SK-N-SH (cell line): Measurements from ENCODE around the gene BDNF. TPM values are rescaled to one million over a fixed set of nuclear protein-coding genes. Genes with fewer than 3 reads are reported as not detected.
"Not testable (repeated sequence)": the region's sequence is repeated elsewhere in the genome, so short reads cannot be mapped to it uniquely, and the experiment has no call there.

ENCODE experiments used
- CTCF ChIA-PET: fragments of 300-600, 350-600 bp; formaldehyde crosslinking; extraction: SDS; loops from one replicate; lab custom pipeline; 2021; lab: Yijun Ruan, JAX
- POLR2A ChIA-PET: fragments of 350-600 bp; sonication (Branson Sonifier 250); formaldehyde crosslinking; extraction: SDS; loops from one replicate; lab custom pipeline; 2020; ENCODE audit warnings: antibody characterized with exemption, inconsistent platforms; lab: Yijun Ruan, JAX
- DNase-seq: peaks from one replicate; pipeline ENCODE4 v3.0.0; 2012
- H2AFZ ChIP-seq: fragments of 200-600 bp; sonication (generic); 2 replicates; pipeline ENCODE4 v1.8.1; 2016; ENCODE audit warnings: antibody characterized with exemption, mild to moderate bottlenecking, low read depth
- H3F3A ChIP-seq: fragments of 200-600 bp; sonication (generic); replicated peaks from 2 replicates; pipeline ENCODE3; 2016; ENCODE audit warnings: antibody characterized with exemption, mild to moderate bottlenecking; ENCODE audit not compliant: insufficient read depth
- H3K27ac ChIP-seq, 2 experiments: fragments of 200-500 bp in 1 of 2; fragments of 200-600 bp in 1 of 2; sonication (Bioruptor generic) in 1 of 2; sonication (generic), shearing (Covaris generic) in 1 of 2; 2 replicates each; pipeline versions ENCODE4 v1.5.1 to v1.6.1; 2014 to 2016; ENCODE audit warnings: low read depth in 2 of 2, inconsistent platforms in 1 of 2, low read length in 1 of 2, mild to moderate bottlenecking in 1 of 2, mixed read lengths in 1 of 2
- H3K27me3 ChIP-seq: fragments of 200-600 bp; sonication (generic), shearing (Covaris generic); 2 replicates; pipeline ENCODE4 v1.6.1; 2016; ENCODE audit warnings: mixed run types; ENCODE audit not compliant: insufficient read depth
- H3K36me3 ChIP-seq, 2 experiments: fragments of 200-500 bp in 1 of 2; fragments of 200-600 bp in 1 of 2; sonication (Bioruptor generic) in 1 of 2; sonication (generic) in 1 of 2; replicated peaks in 1 of 2; 2 replicates each; pipeline versions ENCODE3 to v1.5.1; 2014 to 2016; ENCODE audit warnings: low read length in 1 of 2, mild to moderate bottlenecking in 1 of 2; ENCODE audit not compliant: insufficient read depth in 2 of 2, control insufficient read depth in 1 of 2
- H3K4me1 ChIP-seq, 2 experiments: fragments of 200-500 bp in 1 of 2; fragments of 200-600 bp in 1 of 2; sonication (Bioruptor generic) in 1 of 2; sonication (generic), shearing (Covaris generic) in 1 of 2; 2 replicates each; pipeline versions ENCODE4 v1.5.1 to v1.6.1; 2014 to 2016; ENCODE audit warnings: low read depth in 1 of 2, low read length in 1 of 2, mixed run types in 1 of 2; ENCODE audit not compliant: insufficient read depth in 2 of 2, control insufficient read depth in 1 of 2
- H3K4me2 ChIP-seq: fragments of 200-600 bp; sonication (generic), shearing (Covaris generic); 2 replicates; pipeline ENCODE4 v1.6.1; 2017; ENCODE audit warnings: mixed run types
- H3K4me3 ChIP-seq, 2 experiments: fragments of 200-500 bp in 1 of 2; fragments of 200-600 bp in 1 of 2; sonication (Bioruptor generic) in 1 of 2; sonication (generic), shearing (Covaris generic) in 1 of 2; 2 replicates each; pipeline versions ENCODE4 v1.5.1 to v1.8.1; 2014 to 2016; ENCODE audit warnings: low read depth in 2 of 2, inconsistent platforms in 1 of 2, low read length in 1 of 2, mild to moderate bottlenecking in 1 of 2, mixed read lengths in 1 of 2, moderate library complexity in 1 of 2
- H3K79me2 ChIP-seq: fragments of 200-600 bp; sonication (generic); 2 replicates; pipeline ENCODE4 v1.8.1; 2017; ENCODE audit warnings: mild to moderate bottlenecking; ENCODE audit not compliant: insufficient read depth
- H3K9ac ChIP-seq: fragments of 200-600 bp; sonication (generic); 2 replicates; pipeline ENCODE4 v1.6.1; 2017; ENCODE audit warnings: mixed run types
- H3K9me2 ChIP-seq: fragments of 200-600 bp; sonication (generic); 2 replicates; pipeline ENCODE4 v1.6.1; 2017; ENCODE audit warnings: mixed run types
- H3K9me3 ChIP-seq: fragments of 200-600 bp; sonication (generic); 2 replicates; pipeline ENCODE4 v1.6.1; 2017; ENCODE audit warnings: mixed run types, mild to moderate bottlenecking, moderate library complexity
- H4K20me1 ChIP-seq: fragments of 200-600 bp; sonication (generic); 2 replicates; pipeline ENCODE4 v1.6.1; 2017; ENCODE audit warnings: mild to moderate bottlenecking, mixed run types; ENCODE audit not compliant: insufficient read depth
- CHD2 ChIP-seq: fragments of 150-350 bp; IDR thresholded peaks from 2 replicates; pipeline ENCODE4 v1.6.1; 2018; ENCODE audit warnings: low read length; ENCODE audit not compliant: partially characterized antibody
- ELF1 ChIP-seq: IDR thresholded peaks from 2 replicates; pipeline ENCODE4 v1.4.0; 2012
- EP300 ChIP-seq, 2 experiments: IDR thresholded peaks; 2 replicates each; pipeline versions ENCODE4 v1.4.0 to v1.6.1; 2012; ENCODE audit warnings: borderline replicate concordance in 1 of 2, low read depth in 1 of 2, low read length in 1 of 2
- FOXJ3 ChIP-seq: sonication (generic); formaldehyde crosslinking; IDR thresholded peaks from 2 replicates; pipeline ENCODE4 v1.5.1; 2020; ENCODE audit warnings: mild to moderate bottlenecking, missing genetic modification reagents
- FOXM1 ChIP-seq: IDR thresholded peaks from 2 replicates; pipeline ENCODE4 v1.4.0; 2012; ENCODE audit warnings: low read depth, mild to moderate bottlenecking
- GABPA ChIP-seq: IDR thresholded peaks from 2 replicates; pipeline ENCODE4 v1.4.0; 2012; ENCODE audit warnings: low read depth, mild to moderate bottlenecking
- JUND ChIP-seq: IDR thresholded peaks from 2 replicates; pipeline ENCODE4 v1.4.0; 2012
- RAD21 ChIP-seq: IDR thresholded peaks from 2 replicates; pipeline ENCODE4 v1.6.1; 2012; ENCODE audit warnings: mild to moderate bottlenecking, low read length
- RXRA ChIP-seq: IDR thresholded peaks from 2 replicates; pipeline ENCODE4 v1.4.0; 2012; ENCODE audit warnings: low read depth, mild to moderate bottlenecking, borderline replicate concordance
- TAF1 ChIP-seq: IDR thresholded peaks from 2 replicates; pipeline ENCODE4 v1.6.1; 2012; ENCODE audit warnings: low read depth, mild to moderate bottlenecking, low read length, moderate library complexity, borderline replicate concordance
- YY1 ChIP-seq: IDR thresholded peaks from 2 replicates; pipeline ENCODE4 v1.4.0; 2012; ENCODE audit warnings: low read depth, mild to moderate bottlenecking
- WGBS: methylation state at CpG from one replicate; pipeline ENCODE4 v1.1.6; 2017; ENCODE audit warnings: low lambda C conversion rate; 5-methylcytosine and 5-hydroxymethylcytosine counted together
- polyA plus RNA-seq, 3 experiments: library from polyadenylated mRNA; depleted of rRNA; stranded (reverse); fragments of >200 nt; gene quantifications; 2 replicates each; pipeline ENCODE4 v1.2.3, GENCODE V29; 2012
- TF ChIP-seq, protein P1 (sequence below): IDR thresholded peaks from 2 replicates; pipeline ENCODE4; 2012
- TF ChIP-seq, protein P2 (sequence below): fragments of 150-350 bp; IDR thresholded peaks from 2 replicates; pipeline ENCODE4 v1.6.1; 2017; ENCODE audit warnings: antibody characterized with exemption, low read length, low read depth, borderline replicate concordance
- TF ChIP-seq, protein P3 (sequence below): IDR thresholded peaks from 2 replicates; pipeline ENCODE4 v1.4.0; 2012; ENCODE audit warnings: low read depth, borderline replicate concordance
- TF ChIP-seq, protein P4 (sequence below): IDR thresholded peaks from 2 replicates; pipeline ENCODE4 v1.4.0; 2012; ENCODE audit warnings: low read depth, borderline replicate concordance
- TF ChIP-seq, protein P5 (sequence below): fragments of 200-600 bp; sonication (generic); IDR thresholded peaks from 2 replicates; pipeline ENCODE4 v1.6.1; 2017; ENCODE audit warnings: antibody characterized with exemption, mild to moderate bottlenecking, moderate library complexity

BDNF gene
- polyA plus RNA-seq, 1 of the 3 experiments (the other 2 are of a cell fraction) = 21.3 TPM

DNA sequence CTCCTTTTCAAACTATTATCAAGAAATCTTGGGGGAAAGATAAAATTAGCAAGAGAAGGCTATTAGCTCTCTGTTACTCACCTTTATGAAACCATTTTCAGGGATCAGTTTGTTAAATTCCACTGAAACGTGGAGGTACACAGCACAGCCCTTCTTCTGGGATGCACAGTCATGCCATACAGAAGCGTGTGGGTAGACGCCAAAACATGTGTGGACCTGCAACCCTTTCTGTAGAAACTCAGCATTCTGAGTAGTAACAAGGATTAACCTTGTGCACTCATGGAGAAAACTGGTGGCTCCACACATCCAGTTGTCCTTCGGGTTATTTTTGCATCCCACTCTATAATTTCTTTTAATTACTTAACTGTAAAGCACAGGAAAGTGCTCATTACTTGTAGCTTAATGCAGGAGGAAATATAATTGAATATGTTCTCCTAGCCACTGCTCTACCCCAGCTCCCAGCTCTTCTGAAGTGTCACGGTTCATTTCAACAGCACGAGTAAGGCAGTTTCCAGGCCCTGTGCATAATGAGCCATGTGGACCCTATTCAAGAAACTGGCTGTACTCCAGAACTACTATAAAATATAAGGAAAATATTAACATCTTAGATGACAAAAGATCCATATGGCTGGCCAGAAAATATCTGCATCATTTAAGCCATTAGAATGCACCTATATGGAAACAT, 26.1 kb downstream of the BDNF start (continued):
- TF ChIP-seq CHD2 = peak; percentile 16
- TF ChIP-seq, protein P1, sequence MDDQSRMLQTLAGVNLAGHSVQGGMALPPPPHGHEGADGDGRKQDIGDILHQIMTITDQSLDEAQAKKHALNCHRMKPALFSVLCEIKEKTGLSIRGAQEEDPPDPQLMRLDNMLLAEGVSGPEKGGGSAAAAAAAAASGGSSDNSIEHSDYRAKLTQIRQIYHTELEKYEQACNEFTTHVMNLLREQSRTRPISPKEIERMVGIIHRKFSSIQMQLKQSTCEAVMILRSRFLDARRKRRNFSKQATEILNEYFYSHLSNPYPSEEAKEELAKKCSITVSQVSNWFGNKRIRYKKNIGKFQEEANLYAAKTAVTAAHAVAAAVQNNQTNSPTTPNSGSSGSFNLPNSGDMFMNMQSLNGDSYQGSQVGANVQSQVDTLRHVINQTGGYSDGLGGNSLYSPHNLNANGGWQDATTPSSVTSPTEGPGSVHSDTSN = no peak
- no peak for TF ChIP-seq GABPA
- TF ChIP-seq, protein P2, sequence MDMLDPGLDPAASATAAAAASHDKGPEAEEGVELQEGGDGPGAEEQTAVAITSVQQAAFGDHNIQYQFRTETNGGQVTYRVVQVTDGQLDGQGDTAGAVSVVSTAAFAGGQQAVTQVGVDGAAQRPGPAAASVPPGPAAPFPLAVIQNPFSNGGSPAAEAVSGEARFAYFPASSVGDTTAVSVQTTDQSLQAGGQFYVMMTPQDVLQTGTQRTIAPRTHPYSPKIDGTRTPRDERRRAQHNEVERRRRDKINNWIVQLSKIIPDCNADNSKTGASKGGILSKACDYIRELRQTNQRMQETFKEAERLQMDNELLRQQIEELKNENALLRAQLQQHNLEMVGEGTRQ = no peak
- TF ChIP-seq, protein P3, sequence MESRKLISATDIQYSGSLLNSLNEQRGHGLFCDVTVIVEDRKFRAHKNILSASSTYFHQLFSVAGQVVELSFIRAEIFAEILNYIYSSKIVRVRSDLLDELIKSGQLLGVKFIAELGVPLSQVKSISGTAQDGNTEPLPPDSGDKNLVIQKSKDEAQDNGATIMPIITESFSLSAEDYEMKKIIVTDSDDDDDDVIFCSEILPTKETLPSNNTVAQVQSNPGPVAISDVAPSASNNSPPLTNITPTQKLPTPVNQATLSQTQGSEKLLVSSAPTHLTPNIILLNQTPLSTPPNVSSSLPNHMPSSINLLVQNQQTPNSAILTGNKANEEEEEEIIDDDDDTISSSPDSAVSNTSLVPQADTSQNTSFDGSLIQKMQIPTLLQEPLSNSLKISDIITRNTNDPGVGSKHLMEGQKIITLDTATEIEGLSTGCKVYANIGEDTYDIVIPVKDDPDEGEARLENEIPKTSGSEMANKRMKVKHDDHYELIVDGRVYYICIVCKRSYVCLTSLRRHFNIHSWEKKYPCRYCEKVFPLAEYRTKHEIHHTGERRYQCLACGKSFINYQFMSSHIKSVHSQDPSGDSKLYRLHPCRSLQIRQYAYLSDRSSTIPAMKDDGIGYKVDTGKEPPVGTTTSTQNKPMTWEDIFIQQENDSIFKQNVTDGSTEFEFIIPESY = no peak

DNA sequence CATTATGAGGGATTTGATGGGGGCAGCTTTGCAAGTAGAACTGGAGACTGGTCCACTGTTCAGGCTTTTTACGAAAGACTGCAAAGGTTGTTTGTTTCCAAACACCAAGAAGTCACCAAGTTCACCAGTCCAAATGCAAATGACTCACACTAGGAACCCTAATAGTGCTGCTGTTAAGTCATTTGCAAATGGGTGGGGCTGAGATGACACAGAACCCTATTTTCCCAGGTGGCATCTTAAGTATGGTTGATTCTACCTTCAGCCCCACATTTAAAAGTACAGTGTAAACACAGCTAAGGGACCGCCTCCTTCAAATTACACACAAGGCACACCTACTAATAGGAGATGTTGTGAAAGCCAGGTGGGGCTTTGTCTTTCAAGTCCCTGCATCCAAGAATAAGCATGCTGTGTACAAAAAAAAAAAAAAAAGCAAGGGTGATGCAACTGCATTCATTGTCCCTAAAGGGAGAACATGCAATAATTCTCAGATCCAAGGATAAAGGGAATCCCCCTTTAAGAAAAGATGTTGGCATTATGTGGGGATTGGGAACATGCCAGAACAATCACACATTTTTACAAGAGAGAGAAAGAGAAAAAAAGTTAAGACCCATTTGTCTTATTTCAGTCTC, 27.3 kb downstream of the BDNF start:
- Histone ChIP-seq H3F3A (no peaks in the 10 kb centered on the region), H3K4me2 (no peak overlapping the region), H3K9me2 (no peaks in the 10 kb centered on the region), H3K27me3 (no peaks in the 10 kb centered on the region), H3K9ac (no peak overlapping the region), H3K4me3 (no peak overlapping the region), H3K79me2 (peaks cover 97% of the 10 kb centered on the region), H4K20me1 (peaks cover 85% of the 10 kb centered on the region), H3K36me3 (peaks cover 0 to 32% of the 10 kb centered on the region in 2 experiments), H2AFZ (no peak overlapping the region), H3K27ac (peak overlapping the region in 1 of 2 experiments; percentile 87; a peak in 1 of 4 replicates), H3K9me3 (no peaks in the 10 kb centered on the region), H3K4me1 (peaks cover 0 to 19% of the 10 kb centered on the region in 2 experiments; a peak in 2 of 4 replicates)
- WGBS = 96% methylated on average over 2 of the region's 2 CpGs
- TF ChIP-seq FOXM1 (no peak), YY1 (no peak), TAF1 (no peak), EP300 (IDR thresholded peaks at IDR 0.05; ENCODE audit: borderline replicate concordance in 1 of 2, low read depth in 1 of 2, low read length in 1 of 2) (no peak), GABPA (no peak), RXRA (no peak), ELF1 (no peak), JUND (no peak), RAD21 (no peak), FOXJ3 (no peak)
- TF ChIP-seq, protein P4, sequence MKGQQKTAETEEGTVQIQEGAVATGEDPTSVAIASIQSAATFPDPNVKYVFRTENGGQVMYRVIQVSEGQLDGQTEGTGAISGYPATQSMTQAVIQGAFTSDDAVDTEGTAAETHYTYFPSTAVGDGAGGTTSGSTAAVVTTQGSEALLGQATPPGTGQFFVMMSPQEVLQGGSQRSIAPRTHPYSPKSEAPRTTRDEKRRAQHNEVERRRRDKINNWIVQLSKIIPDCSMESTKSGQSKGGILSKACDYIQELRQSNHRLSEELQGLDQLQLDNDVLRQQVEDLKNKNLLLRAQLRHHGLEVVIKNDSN = no peak
- TF ChIP-seq, protein P5, sequence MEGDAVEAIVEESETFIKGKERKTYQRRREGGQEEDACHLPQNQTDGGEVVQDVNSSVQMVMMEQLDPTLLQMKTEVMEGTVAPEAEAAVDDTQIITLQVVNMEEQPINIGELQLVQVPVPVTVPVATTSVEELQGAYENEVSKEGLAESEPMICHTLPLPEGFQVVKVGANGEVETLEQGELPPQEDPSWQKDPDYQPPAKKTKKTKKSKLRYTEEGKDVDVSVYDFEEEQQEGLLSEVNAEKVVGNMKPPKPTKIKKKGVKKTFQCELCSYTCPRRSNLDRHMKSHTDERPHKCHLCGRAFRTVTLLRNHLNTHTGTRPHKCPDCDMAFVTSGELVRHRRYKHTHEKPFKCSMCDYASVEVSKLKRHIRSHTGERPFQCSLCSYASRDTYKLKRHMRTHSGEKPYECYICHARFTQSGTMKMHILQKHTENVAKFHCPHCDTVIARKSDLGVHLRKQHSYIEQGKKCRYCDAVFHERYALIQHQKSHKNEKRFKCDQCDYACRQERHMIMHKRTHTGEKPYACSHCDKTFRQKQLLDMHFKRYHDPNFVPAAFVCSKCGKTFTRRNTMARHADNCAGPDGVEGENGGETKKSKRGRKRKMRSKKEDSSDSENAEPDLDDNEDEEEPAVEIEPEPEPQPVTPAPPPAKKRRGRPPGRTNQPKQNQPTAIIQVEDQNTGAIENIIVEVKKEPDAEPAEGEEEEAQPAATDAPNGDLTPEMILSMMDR = no peak
- ChIA-PET POLR2A (interaction anchor here (0.7 kb wide), 1 partner anchor 30 kb away, joined by 3 read pairs; no protein-coding TSS in a partner anchor), CTCF (interaction anchor here (1.0 to 1.5 kb wide), 3 partner anchors 10 to 32 kb away, joined by 3 read pairs; no protein-coding TSS in a partner anchor)
- no peak for DNase-seq

DNA sequence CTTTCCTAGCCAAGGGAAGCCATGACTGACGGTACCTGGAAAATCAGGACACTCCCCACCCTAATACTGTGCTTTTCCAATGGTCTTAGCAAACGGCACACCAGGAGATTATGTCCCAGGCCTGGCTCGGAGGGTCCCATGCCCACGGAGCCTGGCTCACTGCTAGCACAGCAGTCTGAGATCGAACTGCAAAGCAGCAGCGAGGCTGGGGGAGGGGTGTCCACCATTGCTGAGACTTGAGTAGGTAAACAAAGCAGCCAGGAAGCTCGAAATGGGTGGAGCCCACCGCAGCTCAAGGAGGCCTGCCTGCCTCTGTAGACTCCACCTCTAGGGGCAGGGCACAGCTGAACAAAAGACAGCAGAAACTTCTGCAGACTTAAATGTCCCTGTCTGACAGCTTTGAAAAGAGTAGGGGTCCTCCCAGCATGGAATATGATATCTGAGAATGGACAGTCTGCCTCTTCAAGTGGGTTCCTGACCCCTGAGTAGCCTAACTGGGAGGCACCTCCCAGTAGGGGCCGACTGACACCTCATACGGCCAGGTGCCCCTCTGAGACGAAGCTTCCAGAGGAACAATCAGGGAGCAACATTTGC, 34.6 kb downstream of the BDNF start:
- H2AFZ ChIP-seq, H3K4me3 ChIP-seq, POLR2A ChIA-PET, H3F3A ChIP-seq, H3K4me1 ChIP-seq, H3K4me2 ChIP-seq, H3K9me3 ChIP-seq, DNase-seq, CTCF ChIA-PET, H3K9ac ChIP-seq, H3K27me3 ChIP-seq, H3K27ac ChIP-seq, H3K9me2 ChIP-seq: not testable (repeated sequence)
- peaks cover 98% of the 10 kb centered on the region for H3K79me2 ChIP-seq
- peaks cover 0 to 18% of the 10 kb centered on the region in 2 experiments for H3K36me3 ChIP-seq
- H4K20me1 ChIP-seq = peaks cover 87% of the 10 kb centered on the region
- WGBS = 88% methylated on average over 5 of the region's 11 CpGs
